ENCODE data around the gene PARD3. TPM values are rescaled to one million over a fixed set of nuclear protein-coding genes. Genes with fewer than 3 reads are reported as not detected.

Gene PARD3
- total RNA-seq, 1 experiment from 2014 or later, result 51.8 TPM

GRCh38 chr10:34587680-34588019 lies 227.4 kb downstream of the PARD3 start:
- no peak for ATAC-seq
- POLR2A ChIA-PET, result no interaction called here

GRCh38 chr10:34587002-34587679 lies 228.0 kb downstream of the PARD3 start:
- Mint-ChIP-seq H3K9me3 (peaks cover 5% of the 10 kb centered on the region; the same call in 1 of the 2 replicates), H3K36me3 (0 out of 2 replicates have a peak, but pooled peaks cover 4% of the 10 kb centered on the region), H3K4me1 (peaks cover 75% of the 10 kb centered on the region), H3K4me3 (no peak overlapping the region), H3K27ac (no peak overlapping the region), H3K27me3 (ENCODE audit: low read depth) (no peaks in the 10 kb centered on the region)
- CTCF ChIA-PET, result no interaction called here
- POLR2A ChIA-PET, result no interaction called here
- no peak for TF ChIP-seq SMAD3 (CRISPR knock-in tag; IDR thresholded peaks at IDR 0.05; ENCODE audit: borderline replicate concordance)
- no peak for TF ChIP-seq FOXP4 (CRISPR knock-in tag; IDR thresholded peaks at IDR 0.05)
- no peak for TF ChIP-seq ZNF263 (CRISPR knock-in tag; IDR thresholded peaks at IDR 0.05; ENCODE audit: low read depth)
- no peak for TF ChIP-seq NFE2L1 (CRISPR knock-in tag; IDR thresholded peaks at IDR 0.05)
- no peak for TF ChIP-seq NFYB (CRISPR knock-in tag; conservative IDR thresholded peaks at IDR 0.05; ENCODE audit: low read depth)
- no peak for TF ChIP-seq GTF2I (CRISPR knock-in tag; conservative IDR thresholded peaks at IDR 0.05)
- no peak for TF ChIP-seq ZNF671 (CRISPR knock-in tag; IDR thresholded peaks at IDR 0.05)
- ATAC-seq, result no peak
- DNase-seq (ENCODE audit: low spot score), result no peak

More at GRCh38 chr10:34587680-34588019, 227.4 kb downstream of the PARD3 start:
- Mint-ChIP-seq H3K4me3 (no peak overlapping the region), H3K36me3 (0 out of 2 replicates have a peak, but pooled peaks cover 4% of the 10 kb centered on the region), H3K27ac (peak overlapping the region; percentile 78), H3K9me3 (peaks cover 5% of the 10 kb centered on the region; the same call in 1 of the 2 replicates), H3K27me3 (ENCODE audit: low read depth) (no peaks in the 10 kb centered on the region), H3K4me1 (peaks cover 73% of the 10 kb centered on the region)
- CTCF ChIA-PET, result interaction anchor here (0.6 kb wide), 1 partner anchor 10 kb away, joined by 3 read pairs; no protein-coding TSS in a partner anchor
- no peak for TF ChIP-seq MLX (CRISPR knock-in tag; IDR thresholded peaks at IDR 0.05)
- no peak for TF ChIP-seq CDX4 (CRISPR knock-in tag; IDR thresholded peaks at IDR 0.05; ENCODE audit: borderline replicate concordance)
- no peak for TF ChIP-seq ATF3 (CRISPR knock-in tag; conservative IDR thresholded peaks at IDR 0.05)
- DNase-seq (ENCODE audit: low spot score), result no peak

GRCh38 chr10:34585422-34586112 lies 229.5 kb downstream of the PARD3 start:
- ChIA-PET POLR2A (no interaction called here), CTCF (no interaction called here)
- no peak for ATAC-seq
- no peak for DNase-seq (ENCODE audit: low spot score)
- H3K4me3 Mint-ChIP-seq, result no peak overlapping the region
- 0 out of 2 replicates have a peak, but pooled peaks cover 4% of the 10 kb centered on the region for H3K36me3 Mint-ChIP-seq
- H3K27ac Mint-ChIP-seq, result peak overlapping the region; percentile 41; the same call in 1 of the 2 replicates
- no peak for TF ChIP-seq STAT6 (CRISPR knock-in tag; conservative IDR thresholded peaks at IDR 0.05; ENCODE audit: low read depth)
- no peak for TF ChIP-seq NFE2L1 (CRISPR knock-in tag; IDR thresholded peaks at IDR 0.05)
- no peak for TF ChIP-seq IRF2 (CRISPR knock-in tag; IDR thresholded peaks at IDR 0.05; ENCODE audit: borderline replicate concordance, low read depth)
- TF ChIP-seq GTF2I (CRISPR knock-in tag; conservative IDR thresholded peaks at IDR 0.05), result no peak
- H3K27me3 Mint-ChIP-seq (ENCODE audit: low read depth), result no peaks in the 10 kb centered on the region
- peaks cover 5% of the 10 kb centered on the region; the same call in 1 of the 2 replicates for H3K9me3 Mint-ChIP-seq
- peaks cover 62% of the 10 kb centered on the region for H3K4me1 Mint-ChIP-seq
